Effector CD8-positive, alpha-beta T cell (primary cell): Measurements from ENCODE around the gene AOPEP.
"Not testable (repeated sequence)": the region's sequence is repeated elsewhere in the genome, so short reads cannot be mapped to it uniquely, and the experiment has no call there.

ENCODE experiments used
- DNase-seq: peaks from one replicate; lab custom pipeline; 2025; lab: John Stamatoyannopoulos, UW

The AOPEP gene

GRCh38 chr9:94961870-94962269 is 235.4 kb downstream of the AOPEP start:
- DNase-seq = no peak

- DNase-seq = not testable (repeated sequence)
Measured at GRCh38 chr9:94965631-94966030, 239.1 kb downstream of the AOPEP start.

GRCh38 chr9:94966046-94966445 is 239.5 kb downstream of the AOPEP start:
- not testable (repeated sequence) for DNase-seq

- no peak for DNase-seq
Measured at GRCh38 chr9:94967482-94967881, 241.0 kb downstream of the AOPEP start.

GRCh38 chr9:94971378-94972131 is 245.1 kb downstream of the AOPEP start:
- no peak for DNase-seq

GRCh38 chr9:94973451-94973941 is 247.0 kb downstream of the AOPEP start:
- no peak for DNase-seq

- no peak for DNase-seq
Measured at GRCh38 chr9:94974154-94974879, 247.8 kb downstream of the AOPEP start.

GRCh38 chr9:94975480-94975879 is 249.0 kb downstream of the AOPEP start:
- no peak for DNase-seq

GRCh38 chr9:94976077-94976476 is 249.6 kb downstream of the AOPEP start:
- no peak for DNase-seq

GRCh38 chr9:94977416-94977815 is 250.9 kb downstream of the AOPEP start:
- no peak for DNase-seq

- no peak for DNase-seq
Measured at GRCh38 chr9:94979904-94980507, 253.5 kb downstream of the AOPEP start.

- DNase-seq = no peak
Measured at GRCh38 chr9:94980947-94981722, 254.6 kb downstream of the AOPEP start.

GRCh38 chr9:94981723-94982090 is 255.2 kb downstream of the AOPEP start:
- DNase-seq = no peak

GRCh38 chr9:94982211-94982610 is 255.7 kb downstream of the AOPEP start:
- no peak for DNase-seq

GRCh38 chr9:94983552-94983951 is 257.1 kb downstream of the AOPEP start:
- no peak for DNase-seq

- DNase-seq = no peak
Measured at GRCh38 chr9:94984891-94985476, 258.5 kb downstream of the AOPEP start.

GRCh38 chr9:94985649-94986048 is 259.1 kb downstream of the AOPEP start:
- no peak for DNase-seq

- no peak for DNase-seq
Measured at GRCh38 chr9:94987731-94988130, 261.2 kb downstream of the AOPEP start.

- DNase-seq = no peak
Measured at GRCh38 chr9:94990897-94991561, 264.5 kb downstream of the AOPEP start.

GRCh38 chr9:94991961-94992907 is 265.7 kb downstream of the AOPEP start:
- DNase-seq = no peak
